ENCODE data around the gene KNSTRN. TPM values are rescaled to one million over a fixed set of nuclear protein-coding genes. Genes with fewer than 3 reads are reported as not detected.

KNSTRN gene
- total RNA-seq, 4 donors from 2014 or later, result 10.8 to 30.9 (median 22.1) TPM

- Histone ChIP-seq H3K27ac (no peak overlapping the region), H3K4me1 (peaks cover 0 to 5% of the 10 kb centered on the region in 2 donors), H3K27me3 (no peaks in the 10 kb centered on the region), H3K9me3 (no peaks in the 10 kb centered on the region), H3K36me3 (no peaks in the 10 kb centered on the region), H3K4me3 (no peak overlapping the region)
- ATAC-seq (no peak), DNase-seq (no peak)
- TF ChIP-seq, protein P1, sequence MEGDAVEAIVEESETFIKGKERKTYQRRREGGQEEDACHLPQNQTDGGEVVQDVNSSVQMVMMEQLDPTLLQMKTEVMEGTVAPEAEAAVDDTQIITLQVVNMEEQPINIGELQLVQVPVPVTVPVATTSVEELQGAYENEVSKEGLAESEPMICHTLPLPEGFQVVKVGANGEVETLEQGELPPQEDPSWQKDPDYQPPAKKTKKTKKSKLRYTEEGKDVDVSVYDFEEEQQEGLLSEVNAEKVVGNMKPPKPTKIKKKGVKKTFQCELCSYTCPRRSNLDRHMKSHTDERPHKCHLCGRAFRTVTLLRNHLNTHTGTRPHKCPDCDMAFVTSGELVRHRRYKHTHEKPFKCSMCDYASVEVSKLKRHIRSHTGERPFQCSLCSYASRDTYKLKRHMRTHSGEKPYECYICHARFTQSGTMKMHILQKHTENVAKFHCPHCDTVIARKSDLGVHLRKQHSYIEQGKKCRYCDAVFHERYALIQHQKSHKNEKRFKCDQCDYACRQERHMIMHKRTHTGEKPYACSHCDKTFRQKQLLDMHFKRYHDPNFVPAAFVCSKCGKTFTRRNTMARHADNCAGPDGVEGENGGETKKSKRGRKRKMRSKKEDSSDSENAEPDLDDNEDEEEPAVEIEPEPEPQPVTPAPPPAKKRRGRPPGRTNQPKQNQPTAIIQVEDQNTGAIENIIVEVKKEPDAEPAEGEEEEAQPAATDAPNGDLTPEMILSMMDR (IDR thresholded peaks at IDR 0.05 in 4 of 5, conservative IDR thresholded peaks at IDR 0.05 in 1 of 5), result no peak
- no peak for TF ChIP-seq POLR2A (IDR thresholded peaks at IDR 0.05)
- in situ Hi-C loops (cut with MboI; ENCODE audit: low sequenced_read_pairs in 4 of 4) (loop anchor here in 1 of 4 donors (10.0 kb wide), 1 partner anchor 77 kb away; no protein-coding TSS in a partner anchor), intact Hi-C loops (cut with DNase I; ENCODE audit: low total_unique reads) (no loop called here)
These were observed 34.7 kb upstream of the KNSTRN start for GRCh38 chr15:40347559-40348473.

DNA sequence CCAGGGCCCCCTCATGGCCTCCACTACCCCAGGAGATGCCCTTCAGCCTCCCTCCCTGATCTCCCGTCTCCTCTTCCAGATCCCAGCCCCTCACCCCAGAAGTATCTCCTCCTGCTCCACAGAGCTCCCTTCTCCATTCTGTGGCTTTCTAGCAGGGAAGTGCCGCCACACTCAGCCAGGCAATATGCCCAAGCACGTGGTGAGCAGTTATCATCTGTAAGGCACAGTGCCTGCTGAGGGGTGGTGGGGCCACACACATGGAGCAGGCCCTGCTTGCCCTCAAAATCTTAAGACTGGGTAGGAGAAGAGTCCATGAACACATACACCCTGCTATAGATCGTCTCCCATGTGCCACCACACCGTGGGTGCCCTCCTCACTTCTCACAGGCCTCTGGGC, 34.0 kb upstream of the KNSTRN start:
- Histone ChIP-seq H3K27me3 (no peaks in the 10 kb centered on the region), H3K4me3 (no peak overlapping the region), H3K9me3 (no peaks in the 10 kb centered on the region), H3K4me1 (peaks cover 3 to 5% of the 10 kb centered on the region in 2 donors), H3K27ac (no peak overlapping the region), H3K36me3 (no peaks in the 10 kb centered on the region)
- DNase-seq, result no peak
- TF ChIP-seq POLR2A (IDR thresholded peaks at IDR 0.05), result no peak
- TF ChIP-seq, protein P1 (IDR thresholded peaks at IDR 0.05 in 4 of 5, conservative IDR thresholded peaks at IDR 0.05 in 1 of 5), result no peak
- intact Hi-C loops (cut with DNase I; ENCODE audit: low total_unique reads) (no loop called here), in situ Hi-C loops (cut with MboI; ENCODE audit: low sequenced_read_pairs in 4 of 4) (loop anchor here in 1 of 4 donors (10.0 kb wide), 1 partner anchor 76 kb away; no protein-coding TSS in a partner anchor)
- no peak for ATAC-seq

- no peak for ATAC-seq
- TF ChIP-seq POLR2A (IDR thresholded peaks at IDR 0.05), result no peak
- TF ChIP-seq, protein P1 (IDR thresholded peaks at IDR 0.05 in 4 of 5, conservative IDR thresholded peaks at IDR 0.05 in 1 of 5), result no peak
- in situ Hi-C loops (cut with MboI; ENCODE audit: low sequenced_read_pairs in 4 of 4), result loop anchor here in 1 of 4 donors (10.0 kb wide), 1 partner anchor 76 kb away; no protein-coding TSS in a partner anchor
- DNase-seq, result no peak
- Histone ChIP-seq H3K4me3 (no peak overlapping the region), H3K27me3 (no peaks in the 10 kb centered on the region), H3K4me1 (peaks cover 9 to 10% of the 10 kb centered on the region in 2 donors), H3K9me3 (no peaks in the 10 kb centered on the region), H3K27ac (no peak overlapping the region), H3K36me3 (no peaks in the 10 kb centered on the region)
- intact Hi-C loops (cut with DNase I; ENCODE audit: low total_unique reads), result no loop called here
These were observed 33.4 kb upstream of the KNSTRN start for GRCh38 chr15:40349163-40349562.

DNA sequence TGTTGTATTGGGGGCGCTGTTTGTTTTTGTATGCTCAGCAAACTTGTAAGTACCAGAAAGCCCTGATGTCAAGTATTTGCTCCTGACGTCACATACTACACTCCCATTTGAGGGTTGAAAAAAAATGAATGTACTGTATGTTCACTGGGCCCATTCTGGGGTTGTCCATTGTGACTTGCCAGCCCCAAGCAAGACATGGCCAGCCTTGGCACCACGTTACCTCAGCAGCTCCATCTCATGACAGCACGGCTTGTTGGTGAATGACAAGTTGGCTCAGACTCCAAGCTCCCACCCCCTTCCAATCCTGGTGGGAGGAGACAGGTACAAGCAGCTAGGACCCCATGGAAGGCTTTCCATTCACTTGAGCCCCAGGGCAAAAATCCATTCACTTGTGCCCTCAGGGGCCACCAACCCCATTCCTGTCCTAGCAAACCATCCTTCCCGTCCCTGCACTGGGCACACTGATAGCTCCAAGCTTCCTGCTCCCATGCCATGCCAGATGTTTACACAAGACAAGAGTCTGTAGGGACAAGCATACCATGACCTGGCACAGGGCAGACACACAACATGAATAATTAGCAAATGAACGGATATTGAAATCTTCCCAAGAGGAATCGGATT, 30.1 kb upstream of the KNSTRN start:
- Histone ChIP-seq H3K9me3 (no peaks in the 10 kb centered on the region), H3K4me3 (no peak overlapping the region), H3K36me3 (no peaks in the 10 kb centered on the region), H3K27me3 (no peaks in the 10 kb centered on the region), H3K27ac (no peak overlapping the region), H3K4me1 (peaks cover 13 to 17% of the 10 kb centered on the region in 2 donors)
- intact Hi-C loops (cut with DNase I; ENCODE audit: low total_unique reads) (no loop called here), in situ Hi-C loops (cut with MboI; ENCODE audit: low sequenced_read_pairs in 4 of 4) (no loop called here)
- TF ChIP-seq, protein P1 (IDR thresholded peaks at IDR 0.05 in 4 of 5, conservative IDR thresholded peaks at IDR 0.05 in 1 of 5), result no peak
- no peak for TF ChIP-seq POLR2A (IDR thresholded peaks at IDR 0.05)
- DNase-seq (no peak), ATAC-seq (no peak)
